GM15510 (cell line): ENCODE measurements around the gene TNFSF15.

Source experiments
- POLR2A ChIP-seq: IDR thresholded peaks from 3 replicates; pipeline ENCODE4 v1.6.1; 2011; ENCODE audit warnings: borderline replicate concordance; ENCODE audit not compliant: insufficient read length; ENCODE audit errors: extremely low read depth

TNFSF15 gene

DNA sequence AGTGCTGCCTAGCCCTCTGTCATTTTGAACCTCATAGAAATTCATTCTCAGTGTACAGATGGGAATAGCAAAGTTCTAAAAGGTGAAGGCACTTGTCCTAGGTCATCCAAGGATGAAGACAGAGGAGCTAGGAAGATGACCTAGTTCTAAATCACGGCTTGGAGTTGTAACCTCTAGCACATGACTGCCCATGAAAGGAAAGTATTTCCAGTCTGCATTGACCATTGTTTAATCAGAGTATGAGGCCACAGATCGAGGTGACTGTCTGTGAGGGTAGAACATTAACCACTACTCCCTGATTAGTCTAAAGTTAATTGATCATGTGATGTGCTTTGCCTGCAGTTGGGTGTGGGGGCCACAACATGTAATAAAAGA, 674 bp upstream of the TNFSF15 start:
- no peak for TF ChIP-seq POLR2A

DNA sequence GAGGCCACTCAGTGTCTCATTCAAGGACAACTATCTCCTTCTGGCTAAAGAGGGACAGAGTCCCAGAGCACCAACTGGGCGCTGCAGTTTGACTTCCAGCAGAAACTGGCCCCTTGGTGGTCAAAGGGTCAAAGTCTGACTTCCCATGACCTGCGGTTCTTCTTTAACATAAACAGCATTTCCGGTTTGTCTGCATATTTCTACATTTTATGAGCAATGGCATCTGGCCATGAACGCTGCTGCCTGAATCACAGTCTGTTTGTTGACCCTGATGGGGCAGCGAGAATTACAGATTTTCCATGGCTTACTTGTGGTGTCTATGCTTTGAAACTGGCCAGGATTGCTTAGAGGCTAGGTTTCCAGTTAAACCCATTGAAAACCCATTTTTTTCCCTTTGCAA, 1.3 kb downstream of the TNFSF15 start:
- no peak for TF ChIP-seq POLR2A

DNA sequence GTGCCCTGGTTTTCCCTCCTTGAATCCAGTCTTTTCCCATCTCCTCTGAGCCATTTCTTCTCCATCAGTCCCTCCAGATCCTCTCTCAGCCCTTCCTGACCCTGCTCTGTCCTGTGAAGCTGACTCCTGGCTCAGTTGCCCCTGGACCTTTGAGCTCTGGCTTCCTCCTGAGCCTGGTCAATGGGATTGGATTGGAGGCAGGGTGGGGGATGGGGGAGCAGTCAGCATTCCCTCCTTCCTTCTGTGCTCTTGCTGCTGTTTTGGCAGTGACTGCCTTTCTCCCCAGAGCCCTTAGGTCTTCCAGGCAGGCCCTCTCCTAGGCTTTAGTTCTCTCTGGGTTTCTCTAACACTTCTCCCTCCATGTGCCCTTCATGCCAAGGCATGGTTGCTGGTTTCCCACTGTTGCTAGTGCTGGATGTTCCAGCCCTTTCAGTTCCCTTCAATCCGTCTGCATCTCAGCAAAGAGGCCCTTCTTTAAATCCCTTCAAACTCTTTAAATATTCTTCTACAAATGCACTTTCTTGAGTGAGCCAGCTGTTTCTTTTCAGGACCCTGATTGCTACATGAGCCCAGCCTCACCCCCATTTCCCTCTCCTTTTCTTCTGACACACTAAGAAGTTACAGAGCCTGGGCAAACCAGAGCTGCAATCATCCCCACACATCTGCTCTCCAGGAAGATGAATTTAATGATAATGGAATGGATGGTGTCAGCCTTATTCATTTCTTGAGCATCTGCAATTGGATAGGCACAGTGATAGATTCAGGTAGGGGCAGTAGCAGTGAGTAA, 2.2 kb downstream of the TNFSF15 start:
- no peak for TF ChIP-seq POLR2A

DNA sequence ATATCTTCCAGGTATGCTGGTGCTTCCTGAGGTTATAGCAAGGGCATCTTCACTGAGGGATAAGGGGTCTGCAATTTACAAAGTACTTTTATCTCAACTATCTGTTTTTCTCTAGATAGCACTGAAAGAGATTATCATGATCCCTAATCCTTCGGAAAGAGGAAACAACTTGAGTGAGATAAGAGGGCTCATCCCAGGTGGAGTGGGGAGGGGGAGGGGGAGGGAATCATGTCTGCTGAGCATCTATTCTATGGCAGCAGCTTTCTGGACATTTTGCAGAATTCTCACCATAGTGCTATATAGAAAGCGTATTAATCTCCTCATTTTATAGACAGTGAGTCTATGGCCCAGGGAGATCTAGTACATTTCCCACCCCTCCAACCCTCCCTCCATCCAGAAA, 5.9 kb downstream of the TNFSF15 start:
- no peak for TF ChIP-seq POLR2A

DNA sequence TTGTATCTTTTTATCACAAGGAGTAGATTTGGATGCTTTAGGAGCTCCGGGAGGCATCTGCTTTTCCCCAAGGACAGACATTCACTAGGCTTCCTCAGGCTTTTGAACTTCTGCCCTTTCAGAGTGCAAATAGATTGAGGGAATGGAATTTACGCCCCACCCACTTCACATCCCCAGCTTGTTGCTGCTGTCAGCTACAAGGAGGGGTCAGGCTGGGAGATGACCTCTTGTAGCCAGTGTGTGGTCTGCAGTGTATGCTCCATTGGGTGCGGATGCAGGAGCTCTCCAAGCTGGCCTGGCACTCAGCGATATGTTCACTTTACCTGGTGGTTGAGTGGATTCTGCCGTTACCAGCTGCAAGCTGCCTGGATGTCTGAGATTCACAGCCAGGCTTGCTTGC, 6.4 kb downstream of the TNFSF15 start:
- TF ChIP-seq POLR2A, result no peak

DNA sequence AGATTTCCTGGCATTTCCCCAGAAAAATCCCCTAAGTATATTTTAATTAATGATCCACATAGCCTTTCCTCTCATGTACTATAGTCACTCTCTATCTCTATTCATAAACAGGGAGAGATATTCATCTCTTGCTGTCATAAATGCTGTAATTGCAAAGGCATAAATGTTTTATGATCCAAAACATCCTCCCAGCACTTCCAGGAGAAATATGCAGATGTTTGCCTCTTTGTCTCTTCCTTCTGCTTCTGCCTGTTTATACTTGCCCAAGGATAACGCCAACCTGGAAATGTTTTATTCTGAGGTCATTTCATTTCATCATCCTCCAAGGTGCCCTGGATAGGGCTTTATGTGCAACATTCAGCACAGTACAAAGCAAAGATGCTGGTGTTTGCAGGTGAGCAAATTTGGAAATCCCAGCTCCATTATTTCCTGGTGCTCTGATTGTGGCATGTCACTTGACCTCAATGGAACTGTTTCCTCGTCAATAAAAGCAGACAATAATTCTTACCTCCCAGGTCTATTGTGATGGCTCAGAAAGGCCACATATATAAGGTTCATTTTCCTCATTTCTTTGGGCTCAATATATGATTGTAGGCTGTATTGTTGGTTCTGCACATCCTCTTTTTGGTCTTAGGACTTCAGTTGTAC, 6.9 kb downstream of the TNFSF15 start:
- TF ChIP-seq POLR2A, result no peak

DNA sequence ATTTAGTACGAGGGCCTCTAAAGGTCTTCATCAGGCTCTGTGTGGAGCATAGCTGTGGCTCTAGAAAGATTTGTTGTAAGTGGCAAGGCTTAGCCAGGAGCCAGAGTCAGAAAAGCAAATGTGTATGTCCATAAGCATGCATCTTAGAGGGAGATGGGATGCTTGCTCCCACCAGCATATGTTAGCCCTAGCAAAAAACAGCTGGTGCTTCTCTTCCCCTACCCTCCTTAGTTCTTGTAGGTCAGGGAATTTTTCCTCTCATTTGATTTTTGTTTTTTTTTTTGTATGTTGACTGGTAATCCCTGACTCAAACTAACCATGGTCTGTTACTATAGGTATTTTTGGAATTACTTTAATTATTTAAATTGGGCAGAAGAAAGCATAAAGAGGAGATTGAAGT, 7.7 kb downstream of the TNFSF15 start:
- TF ChIP-seq POLR2A, result no peak

DNA sequence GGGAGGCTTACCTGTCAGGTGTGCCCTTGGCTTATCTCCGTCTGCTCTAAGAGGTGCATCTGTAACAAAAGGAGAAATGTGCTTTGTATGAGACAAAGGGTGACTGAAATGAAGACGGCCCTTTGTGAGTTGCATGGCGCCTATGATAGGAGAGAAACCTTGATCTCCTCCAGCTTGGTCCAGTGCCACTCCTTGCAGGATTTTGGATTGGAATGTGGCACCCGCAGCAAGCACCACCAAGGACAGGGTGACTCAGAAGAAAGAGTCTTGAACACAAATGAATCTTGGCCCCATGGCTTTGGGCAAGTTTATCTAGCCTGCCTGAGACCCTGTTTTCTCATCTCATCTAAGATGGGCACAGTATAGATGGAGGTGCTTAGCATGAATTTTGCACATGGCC, 13.4 kb downstream of the TNFSF15 start:
- TF ChIP-seq POLR2A, result no peak

DNA sequence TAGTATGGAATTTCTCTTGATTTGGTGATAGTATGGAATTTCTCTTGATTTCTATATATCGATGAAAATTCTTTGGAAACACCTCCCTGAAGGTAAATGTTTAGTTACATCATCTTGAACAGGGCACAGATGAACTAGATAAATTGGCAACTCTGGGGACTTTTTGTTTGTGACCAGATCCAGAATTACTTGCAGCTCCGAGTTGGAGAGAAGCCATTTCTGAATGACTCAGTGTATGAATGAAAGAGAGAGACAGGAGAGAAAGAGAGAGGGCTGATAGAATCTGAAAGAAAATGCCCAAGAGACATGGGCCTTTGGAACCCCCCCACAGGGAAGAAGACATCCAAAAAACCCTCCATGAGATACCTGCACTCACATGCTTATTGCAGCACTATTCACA, 14.1 kb downstream of the TNFSF15 start:
- TF ChIP-seq POLR2A, result no peak

DNA sequence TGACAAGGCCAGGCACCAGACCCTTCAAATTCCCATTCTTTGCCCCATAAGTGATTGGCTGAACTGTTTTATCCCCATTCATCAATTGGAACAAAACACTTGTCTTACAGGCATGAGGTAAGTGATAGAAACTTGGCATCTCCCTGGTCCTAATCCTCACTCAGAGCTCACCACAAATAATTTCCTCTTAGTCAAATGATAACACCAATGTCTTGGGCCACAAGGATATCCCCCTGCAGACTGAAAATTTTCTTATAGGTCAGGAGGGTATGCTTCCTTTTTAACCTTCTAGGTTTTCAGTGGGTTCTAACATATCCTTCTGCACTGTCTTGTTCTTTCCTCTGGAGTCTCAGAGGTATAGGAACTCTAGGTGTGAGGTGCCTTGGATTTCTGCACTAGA, 14.5 kb downstream of the TNFSF15 start:
- no peak for TF ChIP-seq POLR2A

DNA sequence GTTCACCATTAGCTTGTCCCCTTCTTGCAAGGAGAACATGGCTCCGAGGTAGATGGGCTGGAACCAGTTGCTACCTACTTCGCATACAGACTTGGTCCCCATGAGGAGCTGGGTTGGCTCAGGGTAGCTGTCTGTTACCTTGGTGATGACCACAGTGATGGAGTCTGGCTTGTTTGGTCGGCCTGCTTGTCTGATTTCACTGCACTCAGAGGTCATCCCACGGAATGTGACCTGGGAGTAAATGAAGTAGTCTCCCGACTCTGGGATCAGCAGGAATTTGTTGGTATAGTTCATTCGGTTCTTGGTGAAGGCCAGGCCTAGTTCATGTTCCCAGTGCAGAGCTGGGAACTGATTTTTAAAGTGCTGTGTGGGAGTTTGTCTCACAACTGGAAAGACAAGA, 15.3 kb downstream of the TNFSF15 start:
- no peak for TF ChIP-seq POLR2A

DNA sequence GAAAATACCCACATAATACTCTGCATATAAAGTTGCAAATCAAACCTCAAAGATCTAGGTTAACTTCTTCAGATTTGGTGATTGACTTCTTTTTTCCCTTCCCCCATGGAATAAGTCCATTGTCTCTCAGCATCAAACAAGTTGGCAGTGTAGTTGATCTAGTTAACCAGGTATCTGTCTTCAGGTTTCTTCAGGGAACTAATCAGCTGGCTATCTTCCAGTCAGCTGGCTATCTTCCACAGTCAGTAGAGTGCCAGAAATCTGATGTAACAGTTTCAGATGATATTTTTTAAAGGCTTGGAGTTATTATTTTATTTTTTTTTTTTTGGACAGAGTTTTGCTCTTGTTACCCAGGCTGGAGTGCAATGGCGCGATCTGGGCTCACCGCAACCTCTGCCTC, 16.8 kb downstream of the TNFSF15 start:
- TF ChIP-seq POLR2A, result no peak

DNA sequence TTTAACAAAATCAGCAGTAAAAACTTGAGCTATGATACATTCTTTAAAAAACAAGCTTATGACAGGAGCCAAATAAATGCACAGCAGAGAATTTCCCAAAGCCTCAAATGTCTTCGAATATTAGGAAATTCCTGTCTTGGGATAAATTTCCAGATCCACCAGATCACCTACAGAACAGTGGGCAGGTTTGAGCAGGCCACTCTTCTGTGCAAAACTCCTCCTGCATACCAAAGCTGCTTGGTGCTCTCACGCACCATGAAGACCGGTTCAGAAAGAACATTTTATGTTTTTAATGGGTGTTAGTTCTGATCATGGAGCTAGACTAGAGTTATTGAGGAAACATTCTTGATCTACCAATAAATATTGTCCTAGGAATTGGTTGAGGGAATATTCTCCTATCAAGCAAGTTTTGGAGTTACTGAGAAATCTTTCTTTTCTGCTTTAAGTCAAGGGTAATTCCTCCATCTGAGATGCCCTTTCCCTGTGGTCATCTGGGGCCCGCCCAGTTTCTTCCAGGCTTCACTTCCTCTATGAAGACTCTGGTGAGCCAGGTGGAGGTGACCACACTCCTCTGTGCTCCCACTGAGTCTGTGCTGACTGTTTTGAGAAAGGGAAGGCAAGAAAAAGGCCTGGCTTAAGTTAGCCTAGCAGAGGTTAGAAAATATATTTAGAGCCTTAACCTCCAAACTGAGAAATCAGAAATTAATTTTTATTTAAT, 17.9 kb downstream of the TNFSF15 start:
- TF ChIP-seq POLR2A, result no peak

DNA sequence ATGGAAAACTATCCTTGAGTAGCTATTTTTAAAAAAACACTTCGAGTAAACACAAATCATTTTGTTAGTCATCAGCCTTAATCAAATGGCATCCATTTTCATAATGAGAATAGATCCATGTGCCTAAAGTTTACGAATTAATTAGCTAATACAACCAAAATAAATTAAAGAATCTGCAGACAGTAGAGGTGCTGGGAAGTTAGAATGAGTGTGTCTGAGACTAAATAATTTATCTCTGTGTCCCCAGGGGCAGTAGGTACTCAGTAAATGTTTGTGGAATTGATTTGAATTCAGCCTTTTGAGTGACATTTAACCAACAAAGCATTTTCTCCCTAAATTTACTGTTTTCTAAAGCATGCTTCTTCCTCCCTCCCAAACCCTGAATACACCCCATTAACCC, 18.6 kb downstream of the TNFSF15 start:
- no peak for TF ChIP-seq POLR2A

DNA sequence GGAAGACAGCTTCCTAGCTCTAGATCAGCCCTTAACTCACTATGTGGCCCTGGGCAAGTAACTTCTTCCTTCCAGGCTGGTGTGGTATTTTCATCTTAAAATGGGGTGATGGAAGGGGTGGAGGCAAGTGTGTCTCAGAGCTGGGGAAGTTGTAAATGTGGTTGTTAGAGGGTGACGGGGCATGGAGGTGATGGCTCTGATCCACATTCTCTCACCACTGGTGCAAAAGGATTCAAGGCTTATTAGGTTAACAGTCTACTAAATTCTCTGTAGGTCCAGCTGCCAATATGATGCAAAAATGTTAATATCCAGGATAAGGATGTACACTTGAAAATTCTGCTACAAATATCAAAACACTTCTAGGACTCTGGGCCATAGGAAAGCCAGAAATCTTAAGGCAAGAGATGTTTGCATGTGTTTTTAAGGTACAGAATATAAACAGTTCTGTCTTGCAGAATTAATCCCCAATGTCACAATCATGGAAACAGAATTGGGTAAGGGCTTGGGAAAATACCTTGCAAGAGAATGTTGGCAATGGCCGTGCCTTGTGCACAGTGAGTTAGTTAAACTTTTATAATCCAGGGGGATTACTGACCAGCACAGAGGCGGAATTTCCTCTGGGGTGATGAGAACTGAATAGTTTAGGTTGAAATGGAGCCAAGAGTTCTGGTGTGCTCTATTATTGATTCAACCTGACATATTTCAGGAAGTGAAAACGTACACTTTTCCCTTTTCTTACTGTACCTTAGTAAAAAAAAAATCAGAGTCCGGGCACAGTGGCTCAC, 19.8 kb downstream of the TNFSF15 start:
- TF ChIP-seq POLR2A, result no peak
